Measurements from ENCODE around the gene TIMM21.

Gene TIMM21

DNA sequence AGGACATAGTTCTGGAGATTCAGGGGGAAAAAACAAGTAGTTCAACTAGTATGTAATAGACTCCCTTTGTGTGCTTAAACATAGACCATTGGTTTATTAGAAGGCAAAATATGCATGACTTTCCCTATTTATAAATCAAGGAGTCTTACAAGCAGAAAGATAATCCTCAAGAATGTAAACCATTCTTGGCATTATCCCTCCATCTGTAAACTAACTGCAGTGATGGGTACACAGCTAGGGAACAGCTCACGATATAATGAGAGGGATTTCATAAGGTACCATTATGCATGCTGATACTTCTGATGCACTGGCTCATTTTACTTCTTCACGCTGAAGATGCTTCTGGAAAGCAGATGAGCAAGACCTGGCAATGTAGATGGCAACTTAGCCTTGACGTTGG lies 1.6 kb upstream of the TIMM21 start:
- DNase-seq (ENCODE audit: low spot score) (no peak), FAIRE-seq (no peak)

DNA sequence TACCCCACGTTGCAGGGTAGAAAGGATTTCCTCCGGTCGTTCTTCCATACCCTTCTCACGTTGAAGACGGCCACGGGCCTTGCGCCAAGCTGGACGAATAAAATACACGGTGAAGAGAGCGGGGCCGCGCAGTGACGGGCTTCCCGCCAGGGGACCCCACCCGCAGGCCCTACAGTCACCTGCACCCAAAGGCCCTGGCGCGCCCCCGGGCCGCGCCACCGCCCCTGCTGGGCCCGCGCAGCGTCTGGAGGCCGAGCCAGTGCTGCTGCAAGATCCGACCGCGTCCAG lies 888 bp upstream of the TIMM21 start:
- no peak for FAIRE-seq

DNA sequence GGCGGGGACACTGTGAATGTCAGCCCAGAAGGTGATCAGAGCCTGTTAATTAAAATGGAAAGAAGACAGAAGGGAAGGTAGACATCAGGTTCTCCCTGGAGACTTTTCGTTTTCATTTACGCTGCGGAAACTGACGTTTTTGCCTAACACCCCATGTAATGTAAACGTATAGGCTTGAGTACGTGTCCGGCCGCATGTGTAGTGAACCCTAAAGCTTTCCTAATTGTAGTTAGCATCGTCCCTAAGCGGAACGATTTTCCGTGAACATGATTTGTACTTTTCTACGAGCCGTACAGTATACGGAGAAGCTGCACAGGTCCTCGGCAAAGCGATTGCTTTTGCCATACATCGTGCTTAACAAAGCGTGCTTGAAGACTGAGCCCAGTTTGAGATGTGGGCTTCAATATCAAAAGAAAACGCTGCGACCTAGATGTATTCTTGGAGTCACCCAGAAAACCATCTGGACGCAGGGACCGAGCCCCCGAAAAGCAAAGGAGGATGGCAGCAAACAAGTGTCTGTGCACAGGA lies 284 bp downstream of the TIMM21 start:
- DNase-seq (ENCODE audit: low spot score) (no peak), FAIRE-seq (no peak)

More for the DNA sequence above, 888 bp upstream of the TIMM21 start:
- DNase-seq (ENCODE audit: low spot score) = no peak

DNA sequence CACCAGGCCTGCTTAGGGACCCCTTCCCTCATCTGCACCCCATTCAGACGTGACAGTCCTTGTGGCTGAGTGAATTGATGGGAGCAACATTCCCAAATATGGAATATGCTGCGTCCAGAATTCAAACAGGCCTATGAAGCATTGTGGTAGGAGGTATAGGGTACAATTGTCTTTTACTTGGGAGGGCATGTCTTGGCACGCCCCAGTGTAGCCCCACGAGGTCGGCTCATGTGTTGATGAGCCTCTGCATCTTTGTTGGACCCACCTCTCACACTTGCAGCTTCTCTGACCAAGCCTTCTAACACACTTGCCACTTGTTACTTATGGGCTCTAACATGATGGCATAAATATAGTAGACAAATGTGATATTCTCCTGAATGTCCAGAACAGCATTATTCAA lies 1.6 kb downstream of the TIMM21 start:
- DNase-seq (ENCODE audit: low spot score) = no peak
- FAIRE-seq = no peak

DNA sequence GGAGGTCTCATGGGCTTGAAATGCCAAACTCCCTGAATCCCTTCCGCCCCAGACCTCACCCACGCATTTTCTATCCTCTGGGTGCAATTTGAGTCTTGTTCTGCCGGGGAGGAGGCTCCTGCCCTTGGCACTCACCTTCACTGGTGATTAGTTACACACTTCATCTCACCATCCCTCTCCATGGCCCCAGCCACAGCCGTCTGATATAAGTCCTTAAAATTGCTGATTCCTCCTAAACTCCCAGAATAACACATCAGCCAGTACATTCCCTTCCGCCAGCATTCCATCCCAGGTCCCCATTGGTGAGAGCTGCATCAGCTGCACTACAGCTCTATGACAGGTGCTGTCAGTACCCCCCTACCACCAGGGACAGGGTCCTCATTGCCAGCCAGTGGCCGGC lies 3.9 kb downstream of the TIMM21 start:
- DNase-seq (ENCODE audit: low spot score) (no peak), FAIRE-seq (no peak)

DNA sequence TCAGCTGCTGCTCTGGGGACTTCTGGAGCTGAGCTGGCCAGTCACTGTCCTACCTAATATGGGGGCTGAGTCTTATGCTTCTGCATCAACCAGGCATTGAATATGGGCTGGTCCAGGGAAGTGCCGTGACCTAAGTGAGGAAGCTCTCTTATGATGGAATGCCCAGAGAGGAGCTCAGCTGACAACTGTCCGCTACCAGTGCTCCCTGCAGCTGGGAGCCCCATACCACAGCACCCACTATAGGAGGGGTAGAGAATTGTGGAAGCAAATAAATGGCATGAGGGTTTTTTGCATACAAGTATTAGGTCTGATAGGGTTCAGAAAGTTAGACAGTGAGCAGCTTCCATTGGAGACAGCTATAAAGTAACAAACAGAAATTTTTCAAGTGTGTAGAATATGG lies 4.5 kb downstream of the TIMM21 start:
- FAIRE-seq = no peak

DNA sequence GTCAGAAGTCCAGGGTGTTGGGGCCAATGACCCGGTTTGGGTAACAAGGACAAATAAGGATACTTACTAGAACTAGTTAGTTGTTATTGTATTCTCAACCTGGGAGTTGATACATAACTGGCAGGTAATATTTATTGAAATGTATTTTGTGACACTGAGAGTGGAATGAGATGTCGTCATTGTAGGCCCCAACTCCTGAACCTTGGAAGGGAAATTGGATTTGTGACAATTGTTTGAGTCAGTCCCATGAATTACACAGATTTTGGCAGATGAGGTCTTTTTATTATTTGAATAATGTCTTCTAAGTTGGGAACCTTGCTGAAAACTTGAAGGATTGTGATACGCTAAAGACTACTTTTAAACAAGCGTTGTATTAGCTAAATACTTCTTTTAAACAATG lies 5.1 kb downstream of the TIMM21 start:
- no peak for FAIRE-seq
- no peak for DNase-seq (ENCODE audit: low spot score)

More for the DNA sequence above, 4.5 kb downstream of the TIMM21 start:
- no peak for DNase-seq (ENCODE audit: low spot score)

DNA sequence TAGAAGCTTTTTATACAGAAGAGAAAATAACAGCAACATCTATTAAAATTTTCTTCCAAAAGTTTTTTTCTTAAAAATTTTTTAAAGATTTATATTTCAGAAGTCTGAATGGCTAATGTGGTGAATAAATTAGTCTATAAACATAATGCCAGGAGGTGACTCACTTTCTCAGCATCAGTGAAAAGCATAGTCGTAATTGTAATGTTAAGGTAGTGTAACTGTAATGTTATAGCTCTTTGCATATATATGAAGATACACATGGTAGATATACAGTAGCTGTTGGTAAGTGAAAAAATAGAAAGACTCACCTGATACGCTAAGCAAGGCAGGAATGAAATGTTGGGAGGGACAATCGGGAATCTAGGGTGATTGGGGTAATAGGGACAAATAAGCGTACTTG lies 5.5 kb downstream of the TIMM21 start:
- FAIRE-seq (no peak), DNase-seq (ENCODE audit: low spot score) (no peak)

DNA sequence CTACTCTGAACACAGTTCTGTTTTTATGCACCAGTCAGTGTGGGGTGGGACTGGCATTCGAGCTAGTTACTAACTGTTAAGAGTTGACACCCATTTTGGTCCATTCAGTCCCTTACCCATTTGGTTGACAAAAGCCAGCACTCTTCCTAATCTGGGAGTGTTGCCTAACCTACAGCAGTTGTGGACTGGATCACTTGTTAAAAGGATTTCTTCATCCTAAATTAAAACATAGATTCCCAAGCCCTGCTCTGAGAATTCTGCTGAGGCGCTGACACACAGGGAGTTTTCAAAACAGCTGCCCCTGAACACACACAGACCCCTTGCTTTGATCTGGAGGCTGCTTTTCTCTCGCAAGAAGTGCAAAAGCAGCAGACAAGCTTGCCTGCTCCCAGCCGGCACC lies 6.4 kb downstream of the TIMM21 start:
- FAIRE-seq (no peak), DNase-seq (ENCODE audit: low spot score) (no peak)

DNA sequence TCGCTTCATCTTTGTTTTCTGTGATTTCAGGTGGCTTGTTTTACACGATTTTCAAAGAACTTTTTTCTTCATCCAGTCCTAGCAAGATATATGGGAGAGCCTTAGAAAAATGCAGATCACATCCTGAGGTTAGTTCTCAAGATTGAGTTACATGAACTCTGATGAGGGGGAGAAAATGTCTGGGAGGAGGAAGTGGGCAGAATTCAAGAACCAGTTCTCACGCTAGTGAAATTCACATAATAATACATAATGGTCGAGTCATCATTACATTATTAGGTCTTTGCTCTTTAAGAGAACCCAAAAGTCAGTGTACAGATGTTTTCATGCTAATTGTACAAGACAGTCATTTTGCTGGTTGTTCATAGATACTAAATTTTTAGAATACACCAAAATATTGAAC lies 7.0 kb downstream of the TIMM21 start:
- no peak for FAIRE-seq
- no peak for DNase-seq (ENCODE audit: low spot score)

DNA sequence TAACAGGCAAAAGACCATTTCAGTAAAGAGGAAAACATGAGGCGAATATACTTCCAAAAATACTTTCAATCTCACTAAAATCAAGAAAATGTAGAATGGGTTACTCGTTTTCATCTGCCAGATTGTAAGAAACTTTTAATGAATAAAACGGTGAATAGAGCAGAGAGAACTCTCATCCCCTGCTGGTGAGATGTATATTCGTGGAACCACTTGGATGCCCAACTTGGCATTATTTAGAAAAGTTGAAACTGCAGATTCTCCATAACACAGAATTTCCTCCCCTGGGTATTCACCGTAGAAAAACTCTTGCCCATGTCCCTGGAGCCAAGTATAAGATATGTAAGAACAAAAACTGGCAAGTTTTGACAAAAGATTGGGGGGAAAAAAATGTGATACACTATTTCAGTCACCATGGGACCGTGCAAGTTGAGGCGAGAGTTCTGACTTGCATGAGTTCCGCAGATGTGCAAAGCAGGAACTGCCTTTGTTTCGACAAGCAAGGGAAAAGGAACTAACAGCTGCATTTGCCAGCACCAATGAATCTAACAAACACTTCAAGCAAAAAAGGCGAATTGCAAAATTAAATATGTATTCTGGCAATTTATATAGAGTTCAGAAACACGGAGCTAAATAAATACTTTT lies 14.8 kb downstream of the TIMM21 start:
- no peak for FAIRE-seq
- DNase-seq (ENCODE audit: low spot score) = no peak

DNA sequence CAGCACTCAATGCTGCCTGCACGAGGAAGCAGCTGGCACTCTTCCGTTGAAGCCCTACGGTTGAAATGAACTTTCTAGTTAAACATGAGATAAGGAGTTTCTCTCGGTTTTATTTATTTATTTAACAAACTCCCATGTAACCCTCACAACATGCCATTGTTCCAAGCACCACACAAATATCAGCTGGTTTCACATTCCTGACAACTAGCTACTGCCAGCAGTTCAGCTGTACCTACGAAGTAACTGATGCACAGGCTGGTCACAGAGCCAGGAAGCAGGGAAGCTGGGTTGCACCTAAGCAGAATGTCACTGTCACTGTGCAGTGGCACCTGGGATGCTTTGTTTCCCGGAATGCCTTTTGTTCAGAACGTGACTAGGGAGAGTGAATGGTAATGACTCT lies 18.1 kb downstream of the TIMM21 start:
- DNase-seq (ENCODE audit: low spot score) (no peak), FAIRE-seq (no peak)

DNA sequence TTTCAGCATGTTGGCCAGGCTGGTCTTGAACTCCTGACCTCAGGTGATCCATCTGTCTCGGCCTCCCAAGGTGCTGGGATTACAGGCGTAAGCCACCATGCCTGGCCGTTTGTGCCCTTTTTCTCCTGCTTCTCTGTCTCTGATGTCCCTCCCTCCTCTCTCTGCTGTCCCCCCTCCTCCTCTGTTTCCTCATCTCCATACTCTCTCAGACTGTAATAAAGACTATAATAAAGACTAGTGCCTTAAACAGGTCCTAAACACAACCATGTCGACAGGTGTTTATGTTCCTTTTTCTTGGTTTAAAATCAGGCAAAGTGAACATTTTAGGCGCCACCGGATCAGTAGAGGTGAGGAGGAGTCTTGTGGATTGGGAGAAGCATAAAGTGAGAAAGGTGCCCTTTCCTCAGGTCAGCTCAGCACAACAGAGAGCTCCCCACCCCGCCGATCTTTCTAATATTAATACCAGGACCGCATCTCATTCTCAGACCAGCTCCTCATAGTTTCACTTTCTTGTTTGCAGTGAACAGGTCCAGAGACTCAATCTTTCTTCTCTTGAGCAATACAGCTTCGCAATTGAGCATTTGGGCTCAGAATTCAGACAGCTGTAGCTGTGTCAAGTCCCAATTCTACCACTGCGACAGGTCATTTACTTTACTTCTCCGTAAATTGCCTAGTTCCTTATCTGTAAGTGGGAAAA lies 23.7 kb downstream of the TIMM21 start:
- DNase-seq (ENCODE audit: low spot score) (no peak), FAIRE-seq (no peak)

DNA sequence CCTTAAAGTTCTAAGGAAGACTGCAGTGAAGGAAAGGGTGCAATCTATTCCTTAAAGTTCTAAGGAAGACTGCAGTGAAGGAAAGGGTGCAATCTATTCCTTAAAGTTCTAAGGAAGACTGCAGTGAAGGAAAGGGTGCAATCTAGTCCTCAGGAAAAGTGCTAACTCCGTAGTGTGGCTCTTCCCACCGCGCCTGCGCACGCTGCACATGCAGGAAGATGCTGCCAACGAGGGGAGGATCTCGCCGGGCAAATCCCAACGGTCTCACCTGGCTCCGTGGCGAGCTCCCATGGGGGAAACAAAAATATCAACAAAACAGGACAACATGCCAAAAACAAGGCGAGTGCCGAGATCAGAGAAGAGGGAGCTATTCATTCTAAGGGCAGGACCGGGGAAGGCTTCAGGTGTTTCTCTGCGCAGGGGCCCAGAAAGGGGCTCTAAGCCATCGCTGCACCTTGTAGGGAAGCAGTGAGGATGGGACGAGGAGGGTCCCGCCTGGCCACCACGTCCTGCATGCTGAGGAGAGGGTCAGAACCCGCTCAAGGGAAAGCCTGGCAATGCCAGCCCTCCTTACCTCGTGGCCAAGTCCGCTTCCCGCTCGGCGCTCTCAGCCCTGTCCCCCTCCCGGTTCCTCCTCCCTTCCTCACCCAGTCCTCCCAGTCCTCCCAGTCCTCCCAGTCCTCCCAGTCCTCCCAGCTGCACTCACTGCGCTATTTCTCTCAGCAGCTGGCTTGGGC lies 24.5 kb downstream of the TIMM21 start:
- FAIRE-seq = no peak

DNA sequence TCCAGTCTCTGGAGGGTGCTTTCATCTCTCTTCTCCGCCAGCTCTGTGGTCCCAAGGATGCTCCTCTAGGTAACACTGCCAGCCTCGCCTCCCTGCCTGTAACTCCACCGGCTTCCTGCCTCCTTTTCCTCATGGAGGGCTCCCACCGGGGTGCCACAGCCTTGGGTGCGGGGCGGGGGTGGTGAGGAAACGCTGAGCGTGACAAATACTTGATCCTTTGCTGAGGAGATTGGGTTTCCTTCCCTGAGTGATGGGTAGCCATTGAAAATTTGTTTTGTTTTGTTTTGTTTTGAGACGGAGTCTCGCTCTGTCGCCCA lies 25.1 kb downstream of the TIMM21 start:
- DNase-seq (ENCODE audit: low spot score) (no peak), FAIRE-seq (no peak)

More for the DNA sequence above, 24.5 kb downstream of the TIMM21 start:
- DNase-seq (ENCODE audit: low spot score) = no peak

DNA sequence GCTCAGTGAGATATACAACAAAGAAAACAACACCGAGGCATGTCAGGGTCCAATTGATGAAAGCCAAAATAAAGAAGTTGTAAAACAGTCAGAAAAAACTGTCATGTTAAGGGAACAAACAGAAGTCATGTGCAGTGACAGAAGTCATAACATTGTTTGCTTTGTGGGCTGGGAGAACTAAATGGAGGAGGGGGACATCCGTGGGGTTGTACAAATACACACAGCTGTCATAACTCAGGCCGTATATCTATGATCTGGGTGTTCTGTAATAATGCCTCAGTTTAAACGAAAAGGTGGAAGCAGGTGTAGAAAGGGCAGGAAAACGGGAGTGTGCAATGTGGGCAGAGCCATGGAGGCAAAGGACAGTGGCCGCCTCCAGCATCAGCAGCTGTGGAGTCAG lies 27.3 kb downstream of the TIMM21 start:
- FAIRE-seq (no peak), DNase-seq (ENCODE audit: low spot score) (no peak)

DNA sequence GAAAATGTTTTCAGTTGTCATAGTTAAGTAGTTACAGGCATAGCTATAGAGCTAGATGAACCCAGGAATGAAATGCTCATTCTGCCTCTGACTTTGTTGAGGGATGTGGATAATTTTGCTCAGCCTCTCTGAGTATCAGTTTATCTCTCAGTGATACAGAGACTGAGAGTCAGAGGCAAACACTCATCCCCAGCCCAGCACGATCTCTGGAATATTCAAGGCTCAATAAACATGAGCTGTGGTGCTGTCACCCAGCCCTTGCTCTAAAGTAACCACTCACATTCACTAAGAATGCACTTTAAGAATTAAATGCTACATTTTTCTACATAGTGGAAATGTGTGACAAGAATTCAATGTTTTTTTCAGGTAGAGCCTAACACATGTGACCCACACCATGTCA lies 30.6 kb downstream of the TIMM21 start:
- DNase-seq (ENCODE audit: low spot score) = no peak
- FAIRE-seq = no peak

DNA sequence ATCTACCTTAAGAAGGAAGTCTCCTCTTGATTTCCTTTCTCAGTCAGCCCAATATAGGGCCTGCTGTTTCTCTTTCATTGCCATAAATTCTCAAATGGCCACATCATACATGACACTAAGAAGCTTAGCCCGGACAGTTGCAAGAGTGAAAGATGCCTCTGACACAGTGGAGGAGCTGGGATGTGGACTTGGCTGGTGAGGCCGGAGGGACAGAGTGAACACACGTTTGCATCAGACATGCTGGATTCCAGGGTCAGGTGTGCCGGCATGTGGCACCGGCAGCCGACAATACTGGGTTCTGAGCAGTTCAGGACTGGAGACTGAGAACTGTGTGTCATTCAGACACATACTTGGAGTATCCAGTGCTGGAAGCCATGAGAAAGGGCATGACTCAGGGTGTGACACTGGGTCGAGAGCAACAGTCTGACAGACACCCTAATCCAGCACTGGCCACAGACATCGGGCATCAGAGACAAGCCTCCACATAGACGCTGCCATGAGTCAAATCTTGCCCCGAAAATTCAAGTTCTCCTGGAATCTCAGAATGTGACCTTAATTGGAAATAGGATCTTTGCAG lies 31.4 kb downstream of the TIMM21 start:
- DNase-seq (ENCODE audit: low spot score) (no peak), FAIRE-seq (no peak)

DNA sequence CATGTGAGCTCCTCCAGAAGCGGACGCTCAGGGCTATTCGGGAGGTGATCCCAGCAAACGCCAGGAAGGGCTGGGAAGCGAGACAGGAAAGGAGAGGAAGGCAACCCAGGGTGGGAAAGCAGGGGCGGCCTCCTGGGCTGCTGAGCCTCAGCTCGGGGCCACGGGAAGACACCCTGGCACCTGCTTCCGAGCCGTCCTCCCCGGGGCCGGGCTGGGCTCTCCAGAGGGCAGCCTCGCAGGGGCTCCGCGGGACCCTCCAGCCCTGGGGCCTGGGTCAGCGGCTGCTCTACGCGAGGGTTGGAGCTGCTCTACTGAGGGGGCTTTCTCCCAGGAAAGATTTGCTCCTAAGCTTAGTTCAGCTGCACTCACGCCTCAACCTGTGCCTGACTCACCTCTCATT lies 34.0 kb downstream of the TIMM21 start:
- FAIRE-seq (no peak), DNase-seq (ENCODE audit: low spot score) (no peak)

DNA sequence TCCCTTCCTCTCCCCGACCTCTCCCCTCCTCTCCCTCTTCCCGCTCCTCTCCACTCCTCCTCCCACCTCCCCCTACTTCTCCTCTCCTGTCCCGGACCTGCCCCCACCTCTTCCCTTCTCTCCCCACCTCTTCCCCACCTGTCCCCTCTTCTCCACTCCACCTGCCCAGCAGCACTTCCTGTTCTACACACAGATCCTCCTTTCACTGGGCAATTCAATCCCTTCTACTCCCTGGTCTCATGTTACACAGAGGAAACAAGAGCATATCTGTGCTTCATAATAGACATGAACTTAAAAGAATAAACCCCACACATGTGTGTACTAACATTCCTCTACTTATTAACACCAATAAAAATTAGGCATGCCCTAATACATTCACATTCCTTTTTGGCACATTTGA lies 34.8 kb downstream of the TIMM21 start:
- DNase-seq (ENCODE audit: low spot score) = no peak
- no peak for FAIRE-seq

DNA sequence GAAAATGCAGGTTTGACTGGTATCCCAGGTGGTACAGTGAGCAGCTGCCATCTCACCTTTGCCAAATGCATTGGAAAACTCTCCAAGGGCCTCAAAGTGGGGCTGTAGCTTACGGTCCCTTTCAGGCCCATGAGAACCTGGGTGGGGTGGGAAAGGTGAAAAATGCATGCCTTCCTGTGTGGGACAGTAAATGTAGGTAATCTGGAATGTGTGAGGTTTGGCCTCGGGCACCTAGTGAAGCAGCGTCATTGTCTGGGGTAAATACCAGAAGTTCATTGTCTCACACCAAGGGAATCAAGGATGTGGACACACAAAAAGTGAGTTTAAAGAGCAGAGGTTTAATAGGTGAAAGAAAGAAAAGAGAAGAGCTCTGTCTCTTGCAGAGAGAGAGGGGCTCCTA lies 36.6 kb downstream of the TIMM21 start:
- FAIRE-seq (no peak), DNase-seq (ENCODE audit: low spot score) (no peak)

DNA sequence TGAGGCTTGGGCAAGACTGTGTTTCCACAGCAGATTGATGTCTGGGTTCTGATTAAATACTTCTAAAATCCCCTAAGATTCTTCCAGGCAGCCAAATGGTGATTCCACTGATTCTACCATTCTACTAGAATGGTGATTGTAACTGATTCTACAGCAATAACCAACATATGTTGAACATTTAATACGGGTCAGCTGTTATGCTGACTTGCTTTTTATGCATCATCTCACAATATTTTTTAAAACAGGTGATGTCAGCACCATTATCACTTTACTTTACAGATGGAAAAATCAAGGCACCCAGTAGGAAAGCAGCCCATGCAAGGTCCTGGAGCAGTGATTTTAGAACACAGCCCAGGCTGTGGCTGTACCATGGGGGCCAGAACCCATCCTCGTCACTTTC lies 37.5 kb downstream of the TIMM21 start:
- DNase-seq (ENCODE audit: low spot score) (no peak), FAIRE-seq (no peak)

DNA sequence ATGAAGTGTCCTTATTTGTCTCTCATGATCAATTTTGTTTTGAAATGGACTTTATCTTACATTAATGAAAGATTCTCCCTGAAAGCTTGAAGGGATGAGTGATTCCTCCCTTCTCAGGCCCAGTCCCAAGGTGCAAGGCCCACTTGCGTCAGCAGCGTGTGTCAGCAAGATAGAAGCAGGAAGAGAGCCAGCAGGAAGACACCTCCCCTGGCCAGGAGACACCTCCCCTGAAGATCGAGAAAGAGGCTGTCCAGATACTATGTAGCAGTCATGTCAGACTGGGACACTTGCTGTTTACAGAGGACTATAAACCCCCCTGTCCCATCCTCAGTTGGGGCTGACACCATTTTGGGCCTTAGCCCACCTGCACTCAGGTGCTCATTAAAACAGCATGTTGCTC lies 38.3 kb downstream of the TIMM21 start:
- FAIRE-seq = no peak
- DNase-seq (ENCODE audit: low spot score) = no peak

All from RCC 7860 (cell line).